HEK293 (cell line): Measurements from ENCODE around the gene ZSCAN2.
"Not testable (repeated sequence)": the region's sequence is repeated elsewhere in the genome, so short reads cannot be mapped to it uniquely, and the experiment has no call there.

Experiments used
- CTCF ChIA-PET: fragments of 350-600 bp; formaldehyde crosslinking; extraction: SDS; loops from one replicate; lab custom pipeline; 2021; ENCODE audit warnings: antibody characterized with exemption; lab: Yijun Ruan, JAX
- POLR2A ChIA-PET: fragments of 300-600 bp; formaldehyde crosslinking; extraction: SDS; loops from one replicate; lab custom pipeline; 2020; ENCODE audit warnings: antibody characterized with exemption, inconsistent platforms; lab: Yijun Ruan, JAX
- H3K27ac ChIP-seq: fragments of 200-500 bp; sonication (Bioruptor generic); 2 replicates; pipeline ENCODE4 v1.5.1; 2014; ENCODE audit warnings: low read depth, low read length, control low read depth, inconsistent platforms; ENCODE audit errors: extremely low read depth
- H3K36me3 ChIP-seq, 2 experiments: fragments of 200-500 bp in 1 of 2; sonication (Bioruptor generic) in 1 of 2; 1 replicate in 1 of 2; 2 replicates in 1 of 2; pipeline ENCODE4 v1.5.1; 2014 to 2017; ENCODE audit warnings: inconsistent platforms in 2 of 2, low read length in 2 of 2; ENCODE audit not compliant: control insufficient read depth in 2 of 2, insufficient read depth in 1 of 2
- H3K4me1 ChIP-seq: fragments of 200-500 bp; sonication (Bioruptor generic); 2 replicates; pipeline ENCODE4 v1.5.1; 2014; ENCODE audit warnings: mild to moderate bottlenecking, low read length, inconsistent platforms; ENCODE audit not compliant: control insufficient read depth, insufficient read depth
- H3K4me3 ChIP-seq: 2 replicates; pipeline ENCODE4 v1.5.1; 2011; ENCODE audit warnings: low read depth, mild to moderate bottlenecking, control low read depth, low read length, moderate library complexity
- H3K9me3 ChIP-seq: fragments of 200-500 bp; sonication (Bioruptor generic); 2 replicates; pipeline ENCODE4 v1.5.1; 2014; ENCODE audit warnings: low read depth, low read length, inconsistent platforms; ENCODE audit not compliant: control insufficient read depth, insufficient read depth
- BCL11B ChIP-seq: fragments of 450-650 bp; formaldehyde crosslinking; IDR thresholded peaks from 2 replicates; pipeline ENCODE4 v1.5.1; 2016; ENCODE audit warnings: low read depth, missing biosample characterization, missing genetic modification characterization
- PRDM1 ChIP-seq: fragments of 450-650 bp; formaldehyde crosslinking; IDR thresholded peaks from 2 replicates; pipeline ENCODE4; 2016; ENCODE audit warnings: missing biosample characterization, missing genetic modification characterization
- SCRT2 ChIP-seq: fragments of 450-650 bp; formaldehyde crosslinking; IDR thresholded peaks from 2 replicates; pipeline ENCODE4 v1.5.1; 2016; ENCODE audit warnings: missing biosample characterization, missing genetic modification characterization
- ZBTB17 ChIP-seq: fragments of 450-650 bp; formaldehyde crosslinking; IDR thresholded peaks from 2 replicates; pipeline ENCODE4 v1.5.1; 2016; ENCODE audit warnings: missing biosample characterization, missing genetic modification characterization
- ZBTB20 ChIP-seq: fragments of 450-650 bp; formaldehyde crosslinking; IDR thresholded peaks from 2 replicates; pipeline ENCODE4 v1.5.1; 2016; ENCODE audit warnings: missing biosample characterization, missing genetic modification characterization
- ZNF133 ChIP-seq: fragments of 450-650 bp; formaldehyde crosslinking; IDR thresholded peaks from 2 replicates; pipeline ENCODE4 v1.5.1; 2016; ENCODE audit warnings: missing biosample characterization, missing genetic modification characterization
- ZNF404 ChIP-seq: fragments of 450-650 bp; formaldehyde crosslinking; IDR thresholded peaks from 2 replicates; pipeline ENCODE4 v1.5.1; 2017; ENCODE audit warnings: missing biosample characterization, missing genetic modification characterization
- ZNF529 ChIP-seq: fragments of 450-650 bp; formaldehyde crosslinking; IDR thresholded peaks from 2 replicates; pipeline ENCODE4 v1.5.1; 2017; ENCODE audit warnings: missing genetic modification characterization, missing biosample characterization; ENCODE audit not compliant: insufficient replicate concordance
- ZNF600 ChIP-seq: fragments of 450-650 bp; formaldehyde crosslinking; IDR thresholded peaks from 2 replicates; pipeline ENCODE4 v1.5.1; 2016; ENCODE audit warnings: missing biosample characterization, missing genetic modification characterization
- ZNF629 ChIP-seq: fragments of 450-650 bp; formaldehyde crosslinking; IDR thresholded peaks from 2 replicates; pipeline ENCODE4 v1.5.1; 2017; ENCODE audit warnings: missing biosample characterization, missing genetic modification characterization
- ZNF777 ChIP-seq: fragments of 450-650 bp; formaldehyde crosslinking; IDR thresholded peaks from 2 replicates; pipeline ENCODE4 v1.5.1; 2017; ENCODE audit warnings: missing biosample characterization, missing genetic modification characterization, borderline replicate concordance
- ZSCAN16 ChIP-seq: fragments of 450-650 bp; formaldehyde crosslinking; IDR thresholded peaks from 2 replicates; pipeline ENCODE4 v1.5.1; 2016; ENCODE audit warnings: missing biosample characterization, missing genetic modification characterization
- TF ChIP-seq, protein P1 (sequence below): fragments of 450-650 bp; formaldehyde crosslinking; IDR thresholded peaks from 2 replicates; pipeline ENCODE4 v1.5.1; 2016; ENCODE audit warnings: missing biosample characterization, missing genetic modification characterization
- TF ChIP-seq, protein P2 (sequence below): fragments of 450-650 bp; formaldehyde crosslinking; IDR thresholded peaks from 2 replicates; pipeline ENCODE4 v1.5.1; 2016; ENCODE audit warnings: missing biosample characterization, missing genetic modification characterization

The ZSCAN2 gene

DNA sequence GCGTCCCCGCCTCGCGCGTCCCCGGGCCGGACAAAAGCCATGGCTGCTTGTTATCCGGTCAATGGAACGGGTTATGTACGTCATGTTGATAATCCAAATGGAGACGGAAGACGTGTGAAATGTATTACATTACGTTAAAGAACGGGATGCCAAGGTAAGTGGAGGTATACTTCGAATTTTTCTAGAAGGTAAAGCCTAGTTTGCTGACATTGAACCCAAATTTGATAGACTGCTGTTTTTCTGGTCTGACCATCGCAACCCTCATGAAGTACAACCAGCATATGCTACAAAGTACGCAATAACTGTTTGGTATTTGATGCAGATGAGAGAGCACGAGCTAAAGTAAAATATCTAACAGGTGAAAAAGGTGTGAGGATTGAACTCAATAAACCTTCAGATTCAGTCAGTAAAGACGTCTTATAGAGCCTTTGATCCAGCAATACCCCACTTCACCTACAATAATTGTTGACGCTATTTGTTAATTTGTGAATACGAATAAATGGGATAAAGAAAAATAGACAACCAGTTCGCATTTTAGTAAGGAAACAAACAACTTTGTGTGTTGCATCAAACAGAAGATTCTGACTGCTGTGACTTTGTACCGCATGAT, 33.5 kb downstream of the ZSCAN2 start:
- ChIA-PET POLR2A (interaction anchor here (0.6 to 1.4 kb wide), 5 partner anchors 9 to 82 kb away, joined by 3 to 5 read pairs (median 3); partner anchors contain the start of genes SEC11A and ZSCAN2), CTCF (interaction anchor here (0.5 to 1.7 kb wide), 4 partner anchors 19 to 48 kb away, joined by 3 to 4 read pairs (median 4); no protein-coding TSS in a partner anchor)
- Histone ChIP-seq H3K27ac (peak overlapping the region; percentile 90), H3K36me3 (peaks cover 22 to 32% of the 10 kb centered on the region in 2 experiments), H3K9me3 (no peaks in the 10 kb centered on the region), H3K4me1 (peaks cover 4% of the 10 kb centered on the region), H3K4me3 (peak overlapping the region; percentile 68)
- peak; percentile 5; the same call in 1 of the 2 replicates for TF ChIP-seq ZBTB20 (tag by site-specific recombination)
- TF ChIP-seq ZNF629, result peak; percentile 57; the same call in 1 of the 2 replicates
- TF ChIP-seq ZNF133 (tag by site-specific recombination), result no peak
- TF ChIP-seq ZNF404, result no peak
- TF ChIP-seq, protein P1, sequence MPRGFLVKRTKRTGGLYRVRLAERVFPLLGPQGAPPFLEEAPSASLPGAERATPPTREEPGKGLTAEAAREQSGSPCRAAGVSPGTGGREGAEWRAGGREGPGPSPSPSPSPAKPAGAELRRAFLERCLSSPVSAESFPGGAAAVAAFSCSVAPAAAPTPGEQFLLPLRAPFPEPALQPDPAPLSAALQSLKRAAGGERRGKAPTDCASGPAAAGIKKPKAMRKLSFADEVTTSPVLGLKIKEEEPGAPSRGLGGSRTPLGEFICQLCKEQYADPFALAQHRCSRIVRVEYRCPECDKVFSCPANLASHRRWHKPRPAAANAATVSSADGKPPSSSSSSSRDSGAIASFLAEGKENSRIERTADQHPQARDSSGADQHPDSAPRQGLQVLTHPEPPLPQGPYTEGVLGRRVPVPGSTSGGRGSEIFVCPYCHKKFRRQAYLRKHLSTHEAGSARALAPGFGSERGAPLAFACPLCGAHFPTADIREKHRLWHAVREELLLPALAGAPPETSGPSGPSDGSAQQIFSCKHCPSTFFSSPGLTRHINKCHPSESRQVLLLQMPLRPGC (tag by site-specific recombination), result no peak
- TF ChIP-seq ZSCAN16 (tag by site-specific recombination), result no peak
- peak; percentile 40 for TF ChIP-seq SCRT2 (tag by site-specific recombination)
- no peak for TF ChIP-seq ZNF529 (tag by site-specific recombination)
- no peak for TF ChIP-seq ZNF777

DNA sequence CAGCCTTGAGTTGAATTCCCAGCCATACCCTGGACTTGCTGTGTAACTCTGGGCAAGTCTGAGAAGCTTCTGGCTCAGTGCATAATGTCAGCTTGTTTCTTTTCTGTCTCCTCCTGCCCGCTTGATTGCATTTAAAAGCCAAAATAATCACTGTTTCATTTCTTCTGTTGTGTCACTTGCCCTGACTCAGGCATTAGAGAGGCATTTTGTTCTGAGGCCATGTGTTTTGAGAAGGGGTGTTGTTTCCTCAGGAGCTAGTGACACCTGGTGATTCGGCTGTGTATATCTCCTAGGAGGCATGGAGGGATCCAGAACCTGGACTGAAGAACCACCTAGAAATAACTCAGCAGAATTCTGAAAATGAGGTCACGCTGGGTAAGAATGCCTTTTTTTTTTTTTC, 37.3 kb downstream of the ZSCAN2 start:
- POLR2A ChIA-PET, result interaction anchor here (0.5 to 1.8 kb wide), 4 partner anchors 11 to 531 kb away, joined by 3 to 8 read pairs (median 5); partner anchors contain the start of gene WDR73
- H3K27ac ChIP-seq, result peak overlapping the region; percentile 29; the same call in 1 of the 2 replicates
- H3K36me3 ChIP-seq, result peaks cover 49 to 68% of the 10 kb centered on the region in 2 experiments

DNA sequence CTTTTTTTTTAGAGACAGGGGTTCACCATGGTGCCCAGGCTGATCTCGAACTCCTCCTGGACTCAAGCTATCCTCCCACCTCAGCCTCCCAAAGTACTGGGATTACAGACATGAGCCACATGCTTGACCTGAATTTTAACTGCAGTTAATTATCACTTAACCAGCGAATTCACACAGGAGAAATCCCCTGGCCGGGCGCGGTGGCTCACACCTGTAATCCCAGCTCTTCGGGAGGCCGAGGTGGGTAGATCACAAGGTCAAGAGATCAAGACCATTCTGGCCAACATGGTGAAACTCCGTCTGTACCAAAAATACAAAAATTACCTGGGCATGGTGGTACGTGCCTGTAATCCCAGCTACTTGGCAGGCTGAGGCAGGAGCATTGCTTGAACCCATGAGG, 41.1 kb downstream of the ZSCAN2 start:
- H3K27ac ChIP-seq, H3K4me1 ChIP-seq, H3K4me3 ChIP-seq, H3K9me3 ChIP-seq: not testable (repeated sequence)
- ChIA-PET POLR2A (interaction anchor here (1.4 to 3.4 kb wide), 3 partner anchors 10 to 14 kb away, joined by 4 to 22 read pairs (median 8); partner anchors contain the start of gene WDR73), CTCF (interaction anchor here (0.6 kb wide), 1 partner anchor 341 kb away, joined by 4 read pairs; no protein-coding TSS in a partner anchor)
- peaks cover 63 to 92% of the 10 kb centered on the region in 2 experiments for H3K36me3 ChIP-seq

More for the DNA sequence above, 37.3 kb downstream of the ZSCAN2 start:
- TF ChIP-seq ZBTB17 (tag by site-specific recombination), result peak; percentile 32; the same call in 1 of the 2 replicates
- TF ChIP-seq, protein P2, sequence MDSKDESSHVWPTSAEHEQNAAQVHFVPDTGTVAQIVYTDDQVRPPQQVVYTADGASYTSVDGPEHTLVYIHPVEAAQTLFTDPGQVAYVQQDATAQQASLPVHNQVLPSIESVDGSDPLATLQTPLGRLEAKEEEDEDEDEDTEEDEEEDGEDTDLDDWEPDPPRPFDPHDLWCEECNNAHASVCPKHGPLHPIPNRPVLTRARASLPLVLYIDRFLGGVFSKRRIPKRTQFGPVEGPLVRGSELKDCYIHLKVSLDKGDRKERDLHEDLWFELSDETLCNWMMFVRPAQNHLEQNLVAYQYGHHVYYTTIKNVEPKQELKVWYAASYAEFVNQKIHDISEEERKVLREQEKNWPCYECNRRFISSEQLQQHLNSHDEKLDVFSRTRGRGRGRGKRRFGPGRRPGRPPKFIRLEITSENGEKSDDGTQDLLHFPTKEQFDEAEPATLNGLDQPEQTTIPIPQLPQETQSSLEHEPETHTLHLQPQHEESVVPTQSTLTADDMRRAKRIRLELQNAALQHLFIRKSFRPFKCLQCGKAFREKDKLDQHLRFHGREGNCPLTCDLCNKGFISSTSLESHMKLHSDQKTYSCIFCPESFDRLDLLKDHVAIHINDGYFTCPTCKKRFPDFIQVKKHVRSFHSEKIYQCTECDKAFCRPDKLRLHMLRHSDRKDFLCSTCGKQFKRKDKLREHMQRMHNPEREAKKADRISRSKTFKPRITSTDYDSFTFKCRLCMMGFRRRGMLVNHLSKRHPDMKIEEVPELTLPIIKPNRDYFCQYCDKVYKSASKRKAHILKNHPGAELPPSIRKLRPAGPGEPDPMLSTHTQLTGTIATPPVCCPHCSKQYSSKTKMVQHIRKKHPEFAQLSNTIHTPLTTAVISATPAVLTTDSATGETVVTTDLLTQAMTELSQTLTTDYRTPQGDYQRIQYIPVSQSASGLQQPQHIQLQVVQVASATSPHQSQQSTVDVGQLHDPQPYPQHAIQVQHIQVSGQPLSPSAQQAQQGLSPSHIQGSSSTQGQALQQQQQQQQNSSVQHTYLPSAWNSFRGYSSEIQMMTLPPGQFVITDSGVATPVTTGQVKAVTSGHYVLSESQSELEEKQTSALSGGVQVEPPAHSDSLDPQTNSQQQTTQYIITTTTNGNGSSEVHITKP (tag by site-specific recombination), result 0 out of 2 replicates have a peak, but pooled peaks have one; percentile 23
- peak; percentile 59; the same call in 1 of the 2 replicates for TF ChIP-seq PRDM1 (tag by site-specific recombination)
- TF ChIP-seq ZNF600 (tag by site-specific recombination), result 0 out of 2 replicates have a peak, but pooled peaks have one; percentile 40
- no peak for TF ChIP-seq BCL11B
- TF ChIP-seq, all 188 proteins: peak for 4
- Histone ChIP-seq H3K4me3 (no peak overlapping the region), H3K9me3 (no peaks in the 10 kb centered on the region), H3K4me1 (no peaks in the 10 kb centered on the region)
- CTCF ChIA-PET, result interaction anchor here (0.6 to 2.3 kb wide), 8 partner anchors 9 to 399 kb away, joined by 3 to 21 read pairs (median 4); partner anchors contain the start of gene WDR73
